GM13976 (cell line): Measurements from ENCODE around the gene PDCL3.

ENCODE experiments used
- DNase-seq: peaks from one replicate; pipeline ENCODE4 v3.0.0; 2012; ENCODE audit warnings: low spot score
- CTCF ChIP-seq: IDR thresholded peaks from 2 replicates; pipeline ENCODE4 v1.5.1; 2012; ENCODE audit warnings: borderline replicate concordance, mild to moderate bottlenecking; ENCODE audit not compliant: insufficient read depth; ENCODE audit errors: extremely low read depth, missing control alignments, control extremely low read depth
- in situ Hi-C: fragments of 300-500 bp; cut with MboI; formaldehyde crosslinking; loops from one replicate; pipeline ENCODE4 v1.12.0; 2022; ENCODE audit warnings: low sequenced_read_pairs, mixed read lengths, inconsistent platforms; ENCODE audit not compliant: unreplicated experiment

Gene PDCL3

DNA sequence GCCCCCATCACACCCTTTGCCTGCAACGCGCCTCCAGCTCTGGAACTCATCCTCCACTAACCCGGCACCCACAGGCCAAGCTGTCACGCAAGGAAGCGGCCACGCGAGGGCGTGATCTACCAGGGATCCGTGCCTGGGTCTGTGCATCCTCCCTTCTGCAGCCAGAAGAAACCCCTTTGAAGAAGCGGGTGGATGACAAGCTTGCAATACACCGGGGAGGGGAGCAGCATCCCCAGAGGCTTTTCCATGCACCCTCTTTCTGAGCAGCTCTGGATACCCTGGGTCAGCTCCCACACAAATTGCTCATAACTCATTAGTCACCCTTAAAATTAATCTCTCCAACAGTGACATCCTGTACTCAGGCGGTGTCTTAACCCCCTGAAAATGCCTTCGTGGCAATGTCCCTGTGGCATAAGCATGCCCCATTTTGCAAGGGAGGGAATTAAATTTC lies 47.6 kb downstream of the PDCL3 start:
- peak; percentile 76 for DNase-seq
- peak; percentile 52 for TF ChIP-seq CTCF
- in situ Hi-C loops, result loop anchor here (25.0 kb wide), 1 partner anchor 552 kb away; the partner anchor contains the start of gene TBC1D8

DNA sequence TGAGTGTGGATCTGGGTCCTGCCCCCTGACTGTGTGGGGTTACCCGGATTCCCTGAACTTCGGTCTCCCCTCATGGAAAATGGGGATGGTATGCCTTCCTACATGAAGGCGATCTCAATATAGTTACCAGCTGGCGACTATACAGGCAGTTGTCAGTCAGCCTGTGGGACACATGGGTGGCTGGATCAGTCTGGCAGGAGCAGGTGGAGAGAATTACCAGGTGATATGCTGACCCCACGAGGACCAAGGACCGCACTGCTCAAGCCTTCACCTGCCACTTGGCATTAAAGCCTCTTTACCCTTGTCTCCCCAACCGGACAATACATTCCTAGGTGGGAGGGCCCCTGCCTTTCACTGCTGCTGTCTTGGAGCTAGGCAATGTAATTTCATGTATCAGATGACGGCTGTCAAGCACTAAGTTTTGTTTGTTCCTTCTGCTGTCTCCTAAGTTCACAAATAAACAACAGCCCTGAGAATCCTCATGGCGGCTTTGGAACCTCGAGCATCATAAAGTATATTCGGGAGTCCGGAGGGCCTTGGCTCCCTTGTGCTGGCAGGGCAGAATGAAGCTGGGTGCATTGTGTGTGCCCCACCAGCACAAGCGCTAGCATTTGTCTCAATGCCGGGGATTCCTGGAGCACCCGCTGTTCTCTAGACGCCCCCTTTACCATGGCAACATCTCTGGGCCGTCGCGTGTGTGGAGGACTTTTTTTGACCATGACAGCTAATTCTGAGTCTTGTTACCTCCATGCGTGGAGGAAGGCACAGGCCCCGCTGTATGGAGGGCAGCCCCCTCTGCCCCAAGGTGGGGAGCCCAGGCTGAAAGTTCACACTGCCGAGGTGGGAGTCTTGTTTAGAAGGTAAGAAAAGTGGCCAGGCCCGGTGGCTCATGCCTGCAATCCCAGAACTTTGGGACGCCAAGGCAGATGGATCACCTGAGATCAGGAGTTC lies 48.6 kb downstream of the PDCL3 start:
- DNase-seq, result no peak
- TF ChIP-seq CTCF, result no peak
- in situ Hi-C loops, result loop anchor here (25.0 kb wide), 1 partner anchor 551 kb away; the partner anchor contains the start of gene TBC1D8

- no peak for DNase-seq
- in situ Hi-C loops, result loop anchor here (25.0 kb wide), 1 partner anchor 550 kb away; the partner anchor contains the start of gene TBC1D8
- TF ChIP-seq CTCF, result no peak
Measured at GRCh38 chr2:100612388-100613000, 49.7 kb downstream of the PDCL3 start.

DNA sequence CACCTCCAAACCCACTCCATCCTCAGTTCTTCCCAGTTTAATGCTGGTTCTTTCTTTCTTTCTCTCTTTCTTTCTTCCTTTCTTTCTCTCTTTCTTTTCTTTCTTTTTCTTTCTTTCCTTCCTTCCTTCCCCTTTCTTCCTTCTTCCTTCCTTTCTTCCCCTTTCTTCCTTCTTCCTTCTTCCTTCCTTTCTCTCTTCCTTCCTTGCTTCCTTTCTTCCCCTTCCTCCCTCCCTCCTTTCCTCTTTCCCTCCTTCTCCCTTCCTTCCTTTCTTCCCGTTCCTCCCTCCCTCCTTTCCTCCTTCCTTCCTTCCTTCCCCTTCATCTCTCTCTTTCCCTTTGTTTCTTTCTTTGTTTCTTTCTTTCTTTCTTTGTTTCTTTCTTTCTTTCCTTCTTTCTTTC lies 50.9 kb downstream of the PDCL3 start:
- TF ChIP-seq CTCF, result no peak
- in situ Hi-C loops, result loop anchor here (25.0 kb wide), 1 partner anchor 549 kb away; the partner anchor contains the start of gene TBC1D8
- no peak for DNase-seq

- in situ Hi-C loops, result loop anchor here (25.0 kb wide), 1 partner anchor 548 kb away; the partner anchor contains the start of gene TBC1D8
- TF ChIP-seq CTCF, result no peak
- DNase-seq, result no peak
Measured at GRCh38 chr2:100614455-100615000, 51.7 kb downstream of the PDCL3 start.

DNA sequence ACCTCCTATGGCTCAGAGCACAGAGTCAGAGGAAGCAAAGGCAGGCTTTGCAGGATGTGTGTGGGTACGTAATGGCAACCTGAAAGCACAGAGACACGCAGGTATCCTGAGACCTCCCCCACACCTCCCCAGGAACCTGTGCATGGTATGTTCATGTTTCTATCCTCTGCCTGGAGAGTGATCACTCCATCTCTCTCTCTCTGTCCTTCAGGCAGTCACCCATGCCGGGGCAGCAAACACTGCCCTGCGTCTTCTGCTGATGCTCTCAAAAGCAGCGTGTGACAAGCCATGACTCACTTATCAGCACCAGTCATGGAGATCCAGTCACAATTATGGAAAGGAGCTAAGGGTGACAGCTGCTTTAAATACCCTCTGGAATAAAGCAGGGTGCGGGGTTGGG lies 52.7 kb downstream of the PDCL3 start:
- in situ Hi-C loops, result loop anchor here (25.0 kb wide), 1 partner anchor 547 kb away; the partner anchor contains the start of gene TBC1D8
- no peak for TF ChIP-seq CTCF
- no peak for DNase-seq
